PC-9 (cell line): ENCODE data around the gene GCHFR.

Experiments
- EZH2 ChIP-seq: fragments of 200-600 bp; sonication (generic); IDR thresholded peaks from 2 replicates; pipeline ENCODE4 v1.8.0; 2017; ENCODE audit warnings: antibody characterized with exemption, low read depth
- TF ChIP-seq, protein P1 (sequence below): fragments of 200-600 bp; sonication (generic); conservative IDR thresholded peaks from 2 replicates; pipeline ENCODE4 v1.6.1; 2017; ENCODE audit warnings: mixed run types, antibody characterized with exemption, mild to moderate bottlenecking, moderate library complexity

DNA sequence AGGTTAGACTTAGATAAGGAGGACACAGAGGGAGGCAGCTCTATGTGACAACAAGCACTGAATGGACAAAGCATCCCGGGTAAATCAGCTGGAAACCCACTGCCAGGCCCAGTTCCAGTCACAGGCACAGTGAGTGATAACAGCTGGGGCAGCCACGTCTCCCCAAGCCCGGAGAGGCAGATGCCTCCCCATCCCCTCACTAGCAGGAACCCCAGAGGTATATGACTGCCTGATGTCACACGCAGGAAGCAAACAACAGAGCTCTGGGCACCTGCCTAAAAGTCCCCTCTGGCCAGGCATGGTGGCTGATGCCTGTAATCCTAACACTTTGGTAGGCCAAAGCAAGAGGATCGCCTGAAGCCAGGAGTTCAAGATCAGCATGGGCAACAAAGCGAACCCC is 24.1 kb downstream of the GCHFR start:
- TF ChIP-seq, protein P1, sequence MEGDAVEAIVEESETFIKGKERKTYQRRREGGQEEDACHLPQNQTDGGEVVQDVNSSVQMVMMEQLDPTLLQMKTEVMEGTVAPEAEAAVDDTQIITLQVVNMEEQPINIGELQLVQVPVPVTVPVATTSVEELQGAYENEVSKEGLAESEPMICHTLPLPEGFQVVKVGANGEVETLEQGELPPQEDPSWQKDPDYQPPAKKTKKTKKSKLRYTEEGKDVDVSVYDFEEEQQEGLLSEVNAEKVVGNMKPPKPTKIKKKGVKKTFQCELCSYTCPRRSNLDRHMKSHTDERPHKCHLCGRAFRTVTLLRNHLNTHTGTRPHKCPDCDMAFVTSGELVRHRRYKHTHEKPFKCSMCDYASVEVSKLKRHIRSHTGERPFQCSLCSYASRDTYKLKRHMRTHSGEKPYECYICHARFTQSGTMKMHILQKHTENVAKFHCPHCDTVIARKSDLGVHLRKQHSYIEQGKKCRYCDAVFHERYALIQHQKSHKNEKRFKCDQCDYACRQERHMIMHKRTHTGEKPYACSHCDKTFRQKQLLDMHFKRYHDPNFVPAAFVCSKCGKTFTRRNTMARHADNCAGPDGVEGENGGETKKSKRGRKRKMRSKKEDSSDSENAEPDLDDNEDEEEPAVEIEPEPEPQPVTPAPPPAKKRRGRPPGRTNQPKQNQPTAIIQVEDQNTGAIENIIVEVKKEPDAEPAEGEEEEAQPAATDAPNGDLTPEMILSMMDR: no peak
- TF ChIP-seq EZH2: no peak
